NOMO-1 treated with DMSO at 0.1 percent for 48 hours (cell line): ENCODE results near the gene TNFRSF8.
"Not testable (repeated sequence)": the region's sequence is repeated elsewhere in the genome, so short reads cannot be mapped to it uniquely, and the experiment has no call there.

Experiments used
- DNase-seq: peaks from one replicate; lab custom pipeline; 2025; ENCODE audit not compliant: unreplicated experiment; lab: John Stamatoyannopoulos, UW

Gene TNFRSF8

DNA sequence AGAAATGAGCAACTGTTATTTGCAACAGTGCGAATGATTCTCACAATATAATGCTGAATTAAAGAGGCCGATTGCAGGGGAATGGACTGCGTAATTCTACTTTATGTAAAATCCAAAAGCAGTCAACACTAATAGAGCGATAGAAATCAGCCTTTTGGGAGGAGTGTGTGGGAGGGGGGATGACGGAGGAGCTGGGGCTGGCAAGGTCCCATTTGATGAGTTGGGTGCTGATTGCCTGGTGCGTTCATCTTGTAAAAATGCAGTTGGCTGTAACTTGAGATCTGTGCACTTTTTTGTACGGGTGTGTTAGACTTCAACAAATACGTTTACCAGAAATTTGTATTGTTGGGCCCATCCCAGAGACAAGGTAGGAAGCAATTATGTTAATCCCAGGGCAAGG is 20.7 kb downstream of the TNFRSF8 start:
- DNase-seq = no peak

DNA sequence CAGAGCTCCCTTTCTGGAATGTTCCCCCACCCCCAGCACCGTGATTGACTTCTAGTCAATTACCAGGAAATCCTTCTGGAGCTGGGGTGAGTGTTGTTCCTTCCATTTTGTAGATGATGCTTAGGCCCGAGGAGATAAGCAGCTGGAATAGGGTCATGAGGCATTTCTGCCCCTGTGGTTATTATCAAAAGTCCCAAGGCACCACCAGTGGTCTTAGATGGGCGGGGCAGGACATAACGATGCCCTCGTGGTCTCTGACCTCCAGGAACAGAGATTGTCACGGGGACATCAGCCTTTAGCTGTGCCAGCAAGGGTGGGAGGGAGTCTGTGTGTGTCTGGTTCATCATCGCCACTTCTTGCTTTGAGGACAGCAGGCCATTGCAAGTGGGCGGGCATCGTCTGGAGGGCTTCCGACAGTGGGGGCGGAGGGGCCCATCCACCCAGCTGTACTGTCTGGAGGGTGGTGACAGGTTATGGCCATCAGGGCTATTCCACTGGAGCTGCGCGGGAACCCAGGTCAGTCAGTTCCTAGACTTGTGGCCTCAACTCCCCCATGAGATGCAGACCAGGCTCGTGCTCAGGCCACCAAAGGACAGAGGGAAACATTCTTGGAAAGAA is 22.6 kb downstream of the TNFRSF8 start:
- DNase-seq = no peak

GRCh38 chr1:12087797-12088314 is 24.8 kb downstream of the TNFRSF8 start:
- DNase-seq = no peak

DNA sequence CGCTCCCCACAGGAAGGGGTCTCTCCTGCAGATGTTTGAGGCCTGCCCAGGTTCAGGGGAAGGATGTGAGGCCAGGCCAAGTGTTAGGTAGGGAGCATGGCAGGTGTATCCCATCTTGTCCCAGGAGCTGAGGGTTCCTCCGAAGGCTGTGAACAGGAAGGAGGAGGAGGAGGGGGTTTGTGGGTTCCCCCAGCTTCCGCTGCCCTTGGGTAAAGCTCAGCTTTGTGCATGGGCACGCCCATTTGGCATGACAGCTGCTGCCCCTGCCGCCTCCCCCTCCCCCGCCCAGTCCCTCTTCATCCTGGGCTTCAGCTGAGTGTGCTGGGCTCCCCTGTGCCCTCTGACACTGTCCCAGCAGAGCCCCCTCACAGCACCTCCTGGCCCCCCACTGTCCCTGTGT is 25.5 kb downstream of the TNFRSF8 start:
- DNase-seq = no peak

GRCh38 chr1:12090326-12090725 is 27.2 kb downstream of the TNFRSF8 start:
- no peak for DNase-seq

GRCh38 chr1:12091191-12091590 is 28.1 kb downstream of the TNFRSF8 start:
- DNase-seq = no peak

GRCh38 chr1:12094180-12094579 is 31.1 kb downstream of the TNFRSF8 start:
- DNase-seq = no peak

DNA sequence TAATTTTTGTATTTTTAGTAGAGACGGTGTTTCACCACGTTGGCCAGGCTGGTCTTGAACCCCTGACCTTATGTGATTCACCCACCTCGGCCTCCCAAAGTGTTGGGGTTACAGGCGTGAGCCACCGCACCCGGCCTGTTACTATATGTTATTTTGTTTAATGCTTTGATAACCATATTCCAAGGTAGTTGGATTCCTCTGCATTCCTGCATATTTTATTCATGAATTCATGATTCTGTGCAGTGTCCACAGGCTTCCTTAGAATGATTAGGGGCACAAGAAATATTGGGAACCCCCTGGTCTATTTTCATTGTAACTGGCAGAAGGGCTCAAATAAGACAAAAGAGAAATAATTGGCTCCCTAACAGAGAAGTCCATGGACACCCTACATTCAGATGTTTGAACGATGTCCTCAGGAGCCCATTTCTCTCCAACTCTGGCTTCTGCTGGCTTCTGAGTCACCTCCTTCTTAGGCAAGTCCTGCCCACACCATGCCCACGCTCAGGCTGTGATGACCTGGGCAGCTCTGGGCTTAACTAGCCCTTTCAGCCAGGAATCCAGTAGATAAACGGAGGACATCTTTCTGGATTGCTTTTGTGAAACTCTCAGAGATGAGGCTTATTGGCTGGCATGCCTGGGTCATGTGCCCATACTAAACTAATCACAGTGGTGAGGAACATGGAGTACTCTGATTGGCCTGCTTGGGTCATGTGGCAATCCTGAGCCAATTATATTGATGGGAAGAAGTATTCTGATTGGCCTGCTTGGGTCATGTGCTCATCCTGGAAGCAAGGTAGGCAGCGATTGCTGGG is 32.6 kb downstream of the TNFRSF8 start:
- DNase-seq = no peak

GRCh38 chr1:12096615-12097014 is 33.5 kb downstream of the TNFRSF8 start:
- no peak for DNase-seq

DNA sequence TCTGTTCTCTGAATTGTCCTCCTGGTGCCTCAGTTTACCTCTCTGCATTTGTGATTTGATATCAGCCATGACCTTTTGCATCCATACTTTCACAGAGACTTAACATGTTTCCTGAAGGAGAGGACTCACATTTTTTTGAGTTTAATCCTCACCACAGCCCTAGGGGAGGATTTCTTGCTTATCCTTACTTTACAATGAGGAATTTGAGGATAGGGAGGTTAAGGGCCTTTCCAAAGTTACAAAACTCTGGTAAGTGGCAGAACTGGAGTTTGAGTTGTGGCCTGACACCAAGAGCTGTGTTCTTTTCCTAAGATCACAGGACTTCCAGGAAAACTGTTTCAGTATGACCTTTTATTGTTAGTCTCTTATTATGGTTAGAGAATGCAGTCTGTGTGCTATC is 34.2 kb downstream of the TNFRSF8 start:
- no peak for DNase-seq

DNA sequence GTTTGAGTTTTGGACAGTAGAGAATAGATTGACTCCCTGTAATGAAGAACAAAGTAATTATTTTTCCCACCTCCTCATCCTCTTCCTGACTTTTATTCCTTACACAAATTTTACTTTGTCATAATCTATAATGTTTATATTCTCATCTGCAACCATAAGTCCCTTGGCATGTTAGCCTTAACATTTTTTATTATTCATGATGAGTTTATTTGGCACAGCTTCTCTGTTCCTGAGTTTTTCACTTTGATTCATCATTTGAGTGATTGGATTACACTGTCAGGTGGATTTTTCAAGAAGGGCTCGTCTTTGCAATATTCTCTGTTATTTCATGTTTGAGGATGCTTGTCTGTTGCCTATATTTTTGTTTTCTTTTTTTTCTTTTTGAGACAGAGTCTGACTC is 35.7 kb downstream of the TNFRSF8 start:
- no peak for DNase-seq

DNA sequence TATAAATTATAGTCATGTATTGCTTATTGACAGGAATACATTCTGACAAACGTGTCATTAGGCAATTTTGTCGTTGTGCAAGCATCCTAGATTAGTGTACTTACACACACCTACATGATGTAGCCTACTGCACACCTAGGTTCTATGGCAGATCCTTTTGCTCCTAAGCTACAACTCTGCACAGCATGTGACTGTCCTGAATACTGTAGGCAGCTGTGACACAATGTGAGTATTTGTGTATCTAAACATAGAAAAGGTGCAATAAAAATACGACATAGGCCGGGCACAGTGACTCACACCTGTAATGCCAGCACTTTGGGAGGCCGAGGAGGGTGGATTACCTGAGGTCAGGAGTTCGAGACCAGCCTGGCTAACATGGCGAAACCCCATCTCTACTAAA is 36.5 kb downstream of the TNFRSF8 start:
- DNase-seq = no peak

GRCh38 chr1:12100071-12100470 is 37.0 kb downstream of the TNFRSF8 start:
- DNase-seq = no peak

GRCh38 chr1:12101120-12101519 is 38.0 kb downstream of the TNFRSF8 start:
- DNase-seq = not testable (repeated sequence)

- DNase-seq = no peak
These were observed 39.0 kb downstream of the TNFRSF8 start for GRCh38 chr1:12102066-12102465.

- DNase-seq = no peak
These were observed 41.3 kb downstream of the TNFRSF8 start for GRCh38 chr1:12104417-12104816.

- DNase-seq = no peak
These were observed 43.0 kb downstream of the TNFRSF8 start for GRCh38 chr1:12106153-12106552.

- DNase-seq = peak; percentile 17
These were observed 43.8 kb downstream of the TNFRSF8 start for GRCh38 chr1:12106861-12107260.

GRCh38 chr1:12107718-12108117 is 44.6 kb downstream of the TNFRSF8 start:
- DNase-seq = no peak

- DNase-seq = no peak
These were observed 46.8 kb downstream of the TNFRSF8 start for GRCh38 chr1:12109901-12110300.

DNA sequence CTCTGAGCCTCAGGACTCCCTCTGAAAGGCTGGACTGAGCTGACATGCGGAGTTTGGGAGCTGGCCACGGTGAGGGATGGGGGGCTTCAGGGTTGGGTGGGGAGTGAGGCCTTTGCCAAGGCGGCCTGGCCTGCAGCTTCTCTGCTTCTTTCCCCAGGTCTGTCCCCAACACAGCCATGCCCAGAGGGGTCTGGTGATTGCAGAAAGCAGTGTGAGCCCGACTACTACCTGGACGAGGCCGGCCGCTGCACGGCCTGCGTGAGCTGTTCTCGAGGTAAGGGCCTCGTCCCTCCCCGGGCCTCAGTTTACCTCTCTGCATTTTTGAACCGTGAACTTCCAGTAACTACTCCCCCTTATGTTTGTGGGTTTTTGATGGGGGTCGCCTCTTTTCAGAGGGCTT is 48.6 kb downstream of the TNFRSF8 start:
- DNase-seq = no peak

GRCh38 chr1:12112711-12113161 is 49.6 kb downstream of the TNFRSF8 start:
- DNase-seq = no peak
